DMS79 treated with DMSO at 0.1 percent for 48 hours (cell line): Measurements from ENCODE around the gene KIF26B.

Experiments used
- DNase-seq: peaks from one replicate; lab custom pipeline; 2025; lab: John Stamatoyannopoulos, UW

Gene KIF26B

GRCh38 chr1:245154429-245155271, at the start of gene KIF26B:
Gene KIF26B, plus strand, starts transcription at chr1:245154985. Its CDS starts 440 bp downstream, at chr1:245155425.
- DNase-seq = peak; percentile 58

- no peak for DNase-seq
Measured at GRCh38 chr1:245105042-245105441, 49.7 kb upstream of the KIF26B start.

- DNase-seq = no peak
Measured at GRCh38 chr1:245105815-245106410, 48.9 kb upstream of the KIF26B start.

GRCh38 chr1:245107776-245108114, 47.0 kb upstream of the KIF26B start:
- DNase-seq = no peak

- no peak for DNase-seq
Measured at GRCh38 chr1:245108246-245108645, 46.5 kb upstream of the KIF26B start.

- no peak for DNase-seq
Measured at GRCh38 chr1:245108909-245109308, 45.9 kb upstream of the KIF26B start.

GRCh38 chr1:245110406-245110805, 44.4 kb upstream of the KIF26B start:
- DNase-seq = no peak

- DNase-seq = no peak
Measured at GRCh38 chr1:245111073-245111472, 43.7 kb upstream of the KIF26B start.

- DNase-seq = no peak
Measured at GRCh38 chr1:245113649-245114048, 41.1 kb upstream of the KIF26B start.

- DNase-seq = no peak
Measured at GRCh38 chr1:245116131-245116530, 38.7 kb upstream of the KIF26B start.

GRCh38 chr1:245116751-245117150, 38.0 kb upstream of the KIF26B start:
- DNase-seq = no peak

- DNase-seq = no peak
Measured at GRCh38 chr1:245118066-245118465, 36.7 kb upstream of the KIF26B start.

GRCh38 chr1:245118806-245119205, 36.0 kb upstream of the KIF26B start:
- no peak for DNase-seq

- no peak for DNase-seq
Measured at GRCh38 chr1:245121523-245121922, 33.3 kb upstream of the KIF26B start.

- DNase-seq = no peak
Measured at GRCh38 chr1:245124241-245124640, 30.5 kb upstream of the KIF26B start.

- no peak for DNase-seq
Measured at GRCh38 chr1:245124644-245125043, 30.1 kb upstream of the KIF26B start.

- DNase-seq = no peak
Measured at GRCh38 chr1:245126530-245126929, 28.3 kb upstream of the KIF26B start.

GRCh38 chr1:245128381-245129101, 26.2 kb upstream of the KIF26B start:
- DNase-seq = peak; percentile 75

- DNase-seq = no peak
Measured at GRCh38 chr1:245129319-245130240, 25.2 kb upstream of the KIF26B start.

- DNase-seq = peak; percentile 35
Measured at GRCh38 chr1:245130281-245131025, 24.3 kb upstream of the KIF26B start.

- peak; percentile 35 for DNase-seq
Measured at GRCh38 chr1:245131026-245131393, 23.8 kb upstream of the KIF26B start.
